RWPE1 (cell line): Measurements from ENCODE around the gene OR52D1.

Source experiments
- CTCF ChIA-PET: fragments of 350-600 bp; sonication (Branson Sonifier 250); formaldehyde crosslinking; extraction: SDS; loops from one replicate; lab custom pipeline; 2021; lab: Yijun Ruan, JAX
- POLR2A ChIA-PET: fragments of 400-600 bp; formaldehyde crosslinking; extraction: SDS; loops from one replicate; lab custom pipeline; 2020; ENCODE audit warnings: antibody characterized with exemption; ENCODE audit not compliant: low non-redundant PET; lab: Yijun Ruan, JAX
- DNase-seq: peaks from one replicate; pipeline ENCODE4 v3.0.0; 2012; ENCODE audit warnings: low spot score
- H3K27ac ChIP-seq: fragments of 450-650 bp; 2 replicates; pipeline ENCODE4 v1.5.1; 2017
- CTCF ChIP-seq: fragments of 450-650 bp; conservative IDR thresholded peaks from 2 replicates; pipeline ENCODE4 v1.5.1; 2017; ENCODE audit warnings: low read depth, mild to moderate bottlenecking

Gene OR52D1

GRCh38 chr11:5488385-5488784, at the start of gene OR52D1:
Gene OR52D1 (plus strand): TSS chr11:5488685. CDS start chr11:5488707, 22 bp downstream.
- POLR2A ChIA-PET: no interaction called here
- DNase-seq: no peak
- CTCF ChIA-PET: no interaction called here
- no peak within 1 kb of the TSS for H3K27ac ChIP-seq
- no peak for TF ChIP-seq CTCF

GRCh38 chr11:5441414-5441813, 47.1 kb upstream of the OR52D1 start, which contains the start of gene OR51I1:
Gene OR51I1 (minus strand): TSS chr11:5441514. CDS start chr11:5441514, 0 bp downstream.
- no peak for TF ChIP-seq CTCF
- ChIA-PET POLR2A (no interaction called here), CTCF (no interaction called here)
- no peak for DNase-seq
- no peak within 1 kb of the TSS for H3K27ac ChIP-seq

GRCh38 chr11:5443835-5444393, 44.6 kb upstream of the OR52D1 start:
- no peak for TF ChIP-seq CTCF
- DNase-seq: no peak
- ChIA-PET CTCF (no interaction called here), POLR2A (no interaction called here)
- no peak overlapping the region for H3K27ac ChIP-seq

GRCh38 chr11:5449023-5449422, 39.5 kb upstream of the OR52D1 start, which contains the start of gene OR51I2:
Gene OR51I2 (plus strand): TSS chr11:5449323. CDS start chr11:5453489, 4,166 bp downstream.
- no peak for DNase-seq
- POLR2A ChIA-PET: no interaction called here
- TF ChIP-seq CTCF: no peak
- H3K27ac ChIP-seq: no peak within 1 kb of the TSS
- CTCF ChIA-PET: interaction anchor here (0.6 kb wide), 1 partner anchor 331 kb away, joined by 3 read pairs; no protein-coding TSS in a partner anchor

GRCh38 chr11:5449432-5449831, 39.1 kb upstream of the OR52D1 start:
- ChIA-PET POLR2A (no interaction called here), CTCF (no interaction called here)
- no peak overlapping the region for H3K27ac ChIP-seq
- DNase-seq: no peak
- TF ChIP-seq CTCF: no peak

GRCh38 chr11:5460983-5461621, 27.4 kb upstream of the OR52D1 start:
- ChIA-PET CTCF (interaction anchor here (1.0 kb wide), 1 partner anchor 13 kb away, joined by 3 read pairs; no protein-coding TSS in a partner anchor), POLR2A (no interaction called here)
- no peak for DNase-seq
- no peak for TF ChIP-seq CTCF
- H3K27ac ChIP-seq: no peak overlapping the region
